PC-3 (cell line): ENCODE measurements around the gene PRSS16. TPM values are rescaled to one million over a fixed set of nuclear protein-coding genes. Genes with fewer than 3 reads are reported as not detected.

ENCODE experiments used
- ATAC-seq: fragments of 200-7000 bp; cut with Tn5 transposase; 2 replicates; pipeline ENCODE4 v1.9.1; 2020; ENCODE audit warnings: mild to moderate bottlenecking, moderate library complexity
- BruUV-seq: library from RNA; stranded (reverse); fragments of 400-500 nt; replicated peaks from 2 replicates; lab custom pipeline; 2021; lab: Mats Ljungman, UMichigan
- CTCF ChIA-PET: fragments of 300-600 bp; sonication (Branson Sonifier 250); formaldehyde crosslinking; loops from one replicate; lab custom pipeline; 2022; ENCODE audit warnings: antibody characterized with exemption; lab: Charles Lee
- POLR2A ChIA-PET: fragments of 300-600 bp; sonication (Branson Sonifier 250); formaldehyde crosslinking; loops from one replicate; lab custom pipeline; 2022; ENCODE audit warnings: antibody characterized with exemption; ENCODE audit not compliant: unreplicated experiment; lab: Charles Lee
- DNase-seq: peaks from one replicate; pipeline ENCODE4 v3.0.0-alpha.2; 2015
- H2AFZ ChIP-seq: fragments of 300-600 bp; sonication (generic); 2 replicates; pipeline ENCODE4 v1.6.0; 2016; ENCODE audit warnings: antibody characterized with exemption, low read length
- H3F3A ChIP-seq: fragments of 300-600 bp; sonication (generic); one replicate; pipeline ENCODE4 v1.6.0; 2017; ENCODE audit warnings: antibody characterized with exemption, low read length, control low read depth, mild to moderate bottlenecking; ENCODE audit not compliant: unreplicated experiment
- H3K27ac ChIP-seq: fragments of 300-600 bp; sonication (generic); 2 replicates; pipeline ENCODE4 v1.5.1; 2016; ENCODE audit warnings: mild to moderate bottlenecking, low read length
- H3K27me3 ChIP-seq: fragments of 300-600 bp; sonication (generic); 2 replicates; pipeline ENCODE4 v1.6.1; 2016; ENCODE audit warnings: low read length, mixed read lengths
- H3K36me3 ChIP-seq: fragments of 300-600 bp; sonication (generic); 2 replicates; pipeline ENCODE4 v1.6.1; 2016; ENCODE audit warnings: low read depth, mixed run types, low read length, mixed read lengths
- H3K4me1 ChIP-seq: fragments of 300-600 bp; sonication (generic); 2 replicates; pipeline ENCODE4 v1.5.1; 2016; ENCODE audit warnings: low read length; ENCODE audit not compliant: insufficient read depth
- H3K4me2 ChIP-seq: fragments of 300-600 bp; sonication (generic); 2 replicates; pipeline ENCODE4 v1.6.0; 2016; ENCODE audit warnings: low read length
- H3K4me3 ChIP-seq: fragments of 300-600 bp; sonication (generic); 2 replicates; pipeline ENCODE4 v1.5.1; 2016; ENCODE audit warnings: mild to moderate bottlenecking, low read length, mixed read lengths
- H3K79me2 ChIP-seq: fragments of 300-600 bp; sonication (generic); 2 replicates; pipeline ENCODE4 v1.6.1; 2017; ENCODE audit warnings: low read length, mixed read lengths
- H3K9ac ChIP-seq: fragments of 300-600 bp; sonication (generic); 2 replicates; pipeline ENCODE4 v1.6.0; 2016; ENCODE audit warnings: mild to moderate bottlenecking, low read length
- H3K9me2 ChIP-seq: fragments of 300-600 bp; sonication (generic); replicated peaks from 2 replicates; pipeline ENCODE4 v1.6.1; 2016; ENCODE audit warnings: mixed run types, low read length, mixed read lengths
- H3K9me3 ChIP-seq: fragments of 300-600 bp; sonication (generic); 2 replicates; pipeline ENCODE4 v1.6.1; 2016; ENCODE audit warnings: low read length, mixed read lengths
- H4K20me1 ChIP-seq: fragments of 300-600 bp; sonication (generic); 2 replicates; pipeline ENCODE4 v1.6.1; 2016; ENCODE audit warnings: low read length, mixed read lengths
- CTCF ChIP-seq: fragments of 300-600 bp; sonication (generic); conservative IDR thresholded peaks from 2 replicates; pipeline ENCODE4 v1.5.1; 2017; ENCODE audit warnings: antibody characterized with exemption, low read depth, mild to moderate bottlenecking, low read length
- EZH2 ChIP-seq: fragments of 300-600 bp; sonication (generic); IDR thresholded peaks from one replicate; pipeline ENCODE4 v1.6.1; 2017; ENCODE audit warnings: antibody characterized with exemption, mild to moderate bottlenecking, low read length; ENCODE audit not compliant: unreplicated experiment
- EZH2phosphoT487 ChIP-seq: fragments of 300-600 bp; sonication (generic); IDR thresholded peaks from 2 replicates; pipeline ENCODE4 v1.6.1; 2018; ENCODE audit warnings: mild to moderate bottlenecking, antibody characterized with exemption, low read length, borderline replicate concordance
- intact Hi-C: fragments of 100-400 bp; cut with micrococcal nuclease; formaldehyde crosslinking; loops from 2 replicates; pipeline ENCODE4 v1.9.0; 2023
- total RNA-seq: library from RNA; depleted of rRNA; stranded (reverse); fragments of >200 nt; gene quantifications from 2 replicates; pipeline ENCODE4 v1.2.3, GENCODE V29; 2014

The PRSS16 gene
- total RNA-seq, 1 experiment from 2014 or later, result 7.3 TPM

- no TSS peak for BruUV-seq
- CTCF ChIA-PET, result no interaction called here
Observed at GRCh38 chr6:27281569-27281968, 34.1 kb downstream of the PRSS16 start.

DNA sequence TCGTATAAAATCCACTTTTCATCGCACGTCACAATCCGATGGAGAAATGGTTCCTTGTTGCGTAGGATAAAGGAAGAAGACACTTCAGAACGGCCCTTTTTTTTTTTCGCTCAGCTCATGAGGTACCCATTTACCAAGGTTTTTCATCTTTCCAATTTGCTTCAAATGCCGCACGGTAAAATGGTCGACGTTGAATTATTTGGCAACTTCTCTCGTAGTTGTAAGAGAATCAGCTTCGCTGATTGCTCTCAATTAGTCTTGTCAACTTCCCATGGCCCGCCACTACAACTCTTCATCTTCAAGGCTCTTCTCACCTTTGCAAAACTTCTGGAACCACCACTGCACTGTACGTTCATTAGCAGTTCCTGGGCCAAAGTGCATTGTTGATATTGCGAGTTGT, 35.8 kb downstream of the PRSS16 start:
- POLR2A ChIA-PET, result no interaction called here
- no peak for TF ChIP-seq EZH2phosphoT487
- TF ChIP-seq EZH2, result no peak
- TF ChIP-seq CTCF, result no peak
- Histone ChIP-seq H3K9ac (no peak overlapping the region), H4K20me1 (no peaks in the 10 kb centered on the region), H3K36me3 (no peaks in the 10 kb centered on the region), H3K27ac (no peak overlapping the region), H3K27me3 (no peaks in the 10 kb centered on the region), H3K9me2 (no peaks in the 10 kb centered on the region), H3K79me2 (no peaks in the 10 kb centered on the region), H3K4me2 (no peak overlapping the region), H3K9me3 (no peaks in the 10 kb centered on the region), H2AFZ (no peak overlapping the region), H3K4me1 (peaks cover 7% of the 10 kb centered on the region), H3F3A (no peaks in the 10 kb centered on the region), H3K4me3 (no peak overlapping the region)
- intact Hi-C loops, result no loop called here
- DNase-seq (no peak), ATAC-seq (no peak)
- BruUV-seq, result no TSS peak
- CTCF ChIA-PET, result no interaction called here

More at GRCh38 chr6:27281569-27281968, 34.1 kb downstream of the PRSS16 start:
- Histone ChIP-seq H4K20me1 (no peaks in the 10 kb centered on the region), H3F3A (no peaks in the 10 kb centered on the region), H2AFZ (no peak overlapping the region), H3K36me3 (no peaks in the 10 kb centered on the region), H3K9me2 (no peaks in the 10 kb centered on the region), H3K4me3 (no peak overlapping the region), H3K9ac (no peak overlapping the region), H3K4me2 (peak overlapping the region; percentile 83; the same call in 1 of the 2 replicates), H3K27me3 (no peaks in the 10 kb centered on the region), H3K9me3 (no peaks in the 10 kb centered on the region), H3K27ac (no peak overlapping the region), H3K4me1 (peaks cover 7% of the 10 kb centered on the region), H3K79me2 (no peaks in the 10 kb centered on the region)
- ATAC-seq (no peak), DNase-seq (no peak)
- POLR2A ChIA-PET, result no interaction called here
- intact Hi-C loops, result no loop called here
- TF ChIP-seq EZH2 (no peak), CTCF (no peak), EZH2phosphoT487 (no peak)

DNA sequence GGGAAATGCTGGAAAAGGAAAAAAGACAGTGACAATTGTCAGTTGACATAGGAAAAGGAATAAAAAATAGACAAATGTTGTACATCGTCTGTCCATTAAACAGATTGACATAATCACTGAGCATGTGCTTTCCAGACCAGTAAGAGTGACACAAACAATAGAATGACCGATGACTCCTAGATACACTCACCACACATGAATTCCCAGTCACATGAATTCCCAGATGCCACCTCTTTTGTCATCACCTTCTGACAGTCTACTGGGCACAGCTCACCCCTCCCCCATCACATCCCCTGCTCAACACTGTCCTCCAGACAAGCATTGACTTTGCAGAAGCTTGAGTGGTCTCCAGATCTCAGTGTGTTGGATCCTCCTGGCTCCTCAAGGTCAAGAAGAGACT, 38.6 kb downstream of the PRSS16 start:
- no peaks in the 10 kb centered on the region for H3K27me3 ChIP-seq
- no peak overlapping the region for H3K27ac ChIP-seq
- no TSS peak for BruUV-seq
- ATAC-seq (peak; percentile 34; the same call in 1 of the 2 replicates), DNase-seq (peak; percentile 55)
- no peaks in the 10 kb centered on the region for H4K20me1 ChIP-seq
- H3K4me2 ChIP-seq, result 0 out of 2 replicates have a peak overlapping the region, but pooled peaks have one; percentile 21
- no peaks in the 10 kb centered on the region for H3K9me3 ChIP-seq
- TF ChIP-seq CTCF, result no peak
- no peak for TF ChIP-seq EZH2phosphoT487
- no peak for TF ChIP-seq EZH2
- ChIA-PET POLR2A (no interaction called here), CTCF (no interaction called here)
- H3K36me3 ChIP-seq, result no peaks in the 10 kb centered on the region
- peaks cover 7% of the 10 kb centered on the region for H3K4me1 ChIP-seq
- H3K9ac ChIP-seq, result no peak overlapping the region
- no peaks in the 10 kb centered on the region for H3F3A ChIP-seq
- H3K4me3 ChIP-seq, result no peak overlapping the region
- no peak overlapping the region; the same call in 1 of the 2 replicates for H2AFZ ChIP-seq
- H3K79me2 ChIP-seq, result no peaks in the 10 kb centered on the region
- no peaks in the 10 kb centered on the region for H3K9me2 ChIP-seq
- intact Hi-C loops, result no loop called here
